Activated T-helper 9 cell treated with anti-CD3 and anti-CD28 coated beads, Interleukin-2, amount 50 U/mL, for 16 hours (primary cell): Measurements from ENCODE around the gene SARM1.

Experiments used
- DNase-seq: peaks from one replicate; pipeline ENCODE4 v3.0.0-alpha.2; 2020; ENCODE audit warnings: low read depth

SARM1 gene

DNA sequence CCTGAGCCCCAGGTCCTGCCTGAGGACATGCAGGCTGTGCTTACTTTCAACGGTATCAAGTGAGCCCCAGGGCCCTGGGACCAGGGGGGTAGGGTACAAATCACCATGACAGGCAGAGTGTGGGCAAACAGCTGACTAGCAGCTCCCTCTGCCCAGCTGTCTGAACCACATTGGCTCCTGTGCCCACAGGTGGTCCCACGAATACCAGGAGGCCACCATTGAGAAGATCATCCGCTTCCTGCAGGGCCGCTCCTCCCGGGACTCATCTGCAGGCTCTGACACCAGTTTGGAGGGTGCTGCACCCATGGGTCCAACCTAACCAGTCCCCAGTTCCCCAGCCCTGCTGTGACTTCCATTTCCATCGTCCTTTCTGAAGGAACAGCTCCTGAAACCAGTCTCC is 24.5 kb downstream of the SARM1 start:
- no peak for DNase-seq

DNA sequence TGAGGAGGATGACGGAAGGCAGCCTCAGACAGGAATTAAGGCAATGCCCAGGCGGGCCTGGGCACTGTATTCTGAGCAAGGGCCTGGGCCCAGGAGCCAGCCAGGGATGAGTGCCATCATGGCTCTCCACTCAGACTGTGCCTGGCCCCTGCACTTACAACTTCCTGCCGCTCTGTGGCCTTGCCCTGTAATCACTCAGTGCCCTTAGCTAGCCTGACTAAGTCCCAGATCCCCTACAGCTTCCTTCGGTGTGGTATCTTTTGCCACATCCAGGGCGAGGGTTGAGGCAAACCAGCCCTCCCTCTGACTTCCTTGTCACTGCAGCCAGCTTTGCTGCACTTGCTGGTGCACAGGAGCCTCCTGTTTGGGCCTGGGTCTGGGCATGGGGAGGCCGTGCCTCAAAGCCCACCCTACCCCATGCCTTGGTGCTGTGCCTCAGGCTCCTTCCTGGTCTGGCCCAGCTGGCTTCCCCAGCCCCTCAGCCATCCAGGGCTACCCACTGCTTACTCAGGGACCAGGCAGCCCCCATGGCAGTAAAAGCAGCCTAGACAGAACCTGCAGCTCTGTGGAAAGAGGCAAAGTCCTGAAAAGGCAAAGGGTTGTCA is 25.2 kb downstream of the SARM1 start:
- DNase-seq: no peak

DNA sequence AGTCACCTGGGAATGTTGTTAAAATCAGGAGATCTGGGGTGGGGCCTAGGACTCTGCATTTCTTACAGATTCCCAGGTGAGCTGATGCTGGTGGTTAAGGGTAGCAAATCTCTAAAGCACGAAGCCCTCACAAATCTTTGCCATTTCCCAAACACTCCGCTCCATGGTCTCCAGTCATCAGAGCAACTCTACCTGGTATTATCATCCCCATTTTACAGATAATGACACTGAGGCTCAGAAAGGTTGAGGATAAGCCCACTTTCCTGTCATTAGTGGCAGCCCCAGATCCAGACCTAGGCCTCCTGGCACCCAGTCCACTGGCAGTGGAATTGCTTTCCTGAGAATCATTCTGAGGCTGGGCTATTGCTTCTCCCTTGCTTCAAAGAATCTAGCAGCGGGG is 25.8 kb downstream of the SARM1 start:
- DNase-seq: no peak

DNA sequence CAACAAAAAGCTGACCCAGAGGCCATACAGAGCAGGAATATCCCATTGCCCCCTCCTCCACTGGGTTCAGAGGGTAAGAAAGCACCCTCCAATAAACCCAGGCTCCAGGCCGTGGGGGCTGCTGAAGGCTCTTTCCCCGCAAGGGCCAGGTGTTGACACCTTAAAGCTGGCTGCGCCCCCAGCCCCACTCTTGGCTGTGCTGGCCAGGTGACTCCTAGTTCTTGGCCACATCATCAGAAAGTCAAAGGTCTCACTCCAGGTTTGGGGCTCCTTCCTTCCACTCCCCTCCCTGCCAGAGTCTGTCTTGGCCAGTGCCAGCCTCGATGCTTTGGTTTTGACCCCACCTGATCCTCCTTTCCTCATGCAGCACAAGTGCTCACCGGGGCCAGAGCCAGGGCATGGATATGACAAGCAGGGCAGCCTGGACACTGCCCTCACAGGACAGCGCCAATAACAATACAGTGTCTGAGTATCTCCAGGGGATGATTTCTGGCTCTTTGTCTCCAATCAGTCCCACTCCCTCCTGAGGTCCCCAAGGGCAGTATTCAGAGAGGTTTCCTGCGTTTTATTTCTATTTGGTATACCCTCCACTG is 26.3 kb downstream of the SARM1 start:
- no peak for DNase-seq

DNA sequence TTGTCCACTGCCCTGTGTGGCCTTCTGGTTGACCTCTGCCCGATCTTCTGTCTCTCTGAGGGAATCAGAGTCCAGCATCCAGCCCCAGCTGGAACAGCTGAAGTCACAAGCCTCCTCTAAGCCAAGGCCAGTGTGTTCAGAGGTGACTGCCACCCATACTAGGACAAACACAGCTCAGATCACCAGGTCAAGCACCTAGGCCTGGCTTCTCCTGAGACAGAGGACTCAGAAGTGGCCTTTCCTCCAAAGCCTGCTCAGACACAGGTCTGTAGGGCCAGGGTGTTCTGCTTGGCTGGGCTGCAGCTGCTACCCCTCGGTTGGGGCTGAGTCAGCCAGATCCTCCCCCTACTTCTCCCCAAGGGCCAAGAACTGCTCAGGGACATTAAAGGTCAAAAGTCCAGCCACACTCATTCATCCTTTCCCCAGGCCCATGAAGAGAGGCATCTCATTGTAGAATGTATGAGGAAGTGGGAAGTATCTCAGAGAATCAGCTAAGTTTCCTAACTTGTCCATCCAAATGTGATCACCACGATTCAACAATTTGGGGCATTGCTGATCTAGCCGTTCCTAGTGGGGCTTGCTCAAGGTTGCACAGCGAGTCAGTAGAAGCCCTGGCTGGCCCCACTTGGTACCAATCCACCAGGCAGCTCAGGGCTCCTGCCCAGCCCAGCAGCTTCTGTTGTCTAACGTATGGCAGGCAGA is 26.9 kb downstream of the SARM1 start:
- no peak for DNase-seq

DNA sequence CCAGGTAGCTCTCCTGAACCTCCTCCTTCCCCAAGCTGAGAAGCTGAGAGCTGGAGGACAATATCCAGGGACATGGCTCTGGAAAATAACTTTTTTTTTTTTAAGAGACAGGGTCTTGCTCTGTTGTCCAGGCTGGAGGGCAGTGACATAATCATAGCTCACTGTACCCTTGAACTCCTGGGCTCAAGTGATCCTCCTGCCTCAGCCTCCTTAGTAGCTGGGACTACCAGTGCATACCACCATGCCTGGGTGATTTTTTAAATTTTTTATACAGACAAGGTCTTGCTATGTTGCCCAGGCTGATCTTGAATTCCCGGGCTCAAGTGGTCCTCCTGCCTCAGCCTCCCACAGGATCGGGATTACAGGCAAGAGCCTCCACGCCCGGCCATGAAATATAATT is 28.3 kb downstream of the SARM1 start:
- no peak for DNase-seq

DNA sequence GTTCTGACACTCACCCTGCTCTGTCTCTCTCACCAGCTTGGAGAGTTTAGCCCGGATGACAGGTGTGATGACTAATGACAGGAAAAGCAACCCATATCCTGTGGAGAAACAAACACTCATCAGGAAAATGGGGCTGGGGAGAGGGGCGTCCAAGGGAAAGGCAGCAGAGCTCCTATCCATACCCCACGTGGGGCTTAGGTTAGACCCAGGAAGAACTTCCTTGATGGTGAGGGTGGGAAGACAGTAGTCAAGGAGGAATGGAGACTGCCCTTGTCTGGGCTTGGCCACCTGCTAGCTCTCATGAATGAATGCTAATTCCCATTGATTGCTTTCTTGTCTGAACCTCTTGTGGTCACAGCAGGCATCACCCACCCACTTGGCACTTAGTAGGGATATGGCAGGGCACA is 30.7 kb downstream of the SARM1 start:
- DNase-seq: no peak

DNA sequence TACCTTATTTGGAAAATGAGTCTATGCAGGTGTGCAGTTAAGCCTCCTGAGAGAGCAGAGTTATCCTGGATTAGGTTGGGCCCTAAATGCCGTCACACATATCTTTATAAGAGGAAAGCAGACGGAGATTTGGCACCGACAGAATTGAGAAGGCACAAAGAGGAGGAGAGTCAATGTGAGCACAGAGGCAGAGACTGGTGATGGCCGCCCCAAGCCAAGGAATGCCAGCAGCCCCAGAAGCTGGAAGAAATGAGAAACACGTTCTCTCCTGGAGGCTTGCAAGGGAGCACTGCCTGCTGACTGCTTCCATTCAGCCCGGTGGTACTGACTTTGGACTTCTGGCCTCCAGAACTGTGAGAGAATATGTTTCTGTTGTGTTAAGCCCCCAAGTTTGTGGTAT is 31.4 kb downstream of the SARM1 start:
- DNase-seq: no peak

DNA sequence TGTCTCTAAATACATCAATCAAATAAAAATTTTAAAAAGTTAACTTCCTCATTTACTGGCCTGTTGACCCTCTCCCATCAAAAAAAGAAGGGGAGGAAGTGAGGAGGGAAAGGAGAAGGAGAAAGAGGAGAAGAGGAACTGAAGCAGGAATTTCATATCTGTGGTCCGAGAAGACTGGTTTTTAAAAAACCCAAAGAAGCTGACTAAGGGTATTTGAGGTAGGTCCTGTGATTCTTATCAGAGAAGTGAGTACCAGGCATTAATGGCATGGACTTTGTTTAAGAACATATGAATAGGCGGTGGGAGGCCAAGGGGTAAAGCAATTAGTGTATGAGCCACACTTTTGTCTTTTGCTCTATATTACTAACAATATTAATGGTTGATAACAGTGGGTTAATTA is 32.5 kb downstream of the SARM1 start:
- no peak for DNase-seq

DNA sequence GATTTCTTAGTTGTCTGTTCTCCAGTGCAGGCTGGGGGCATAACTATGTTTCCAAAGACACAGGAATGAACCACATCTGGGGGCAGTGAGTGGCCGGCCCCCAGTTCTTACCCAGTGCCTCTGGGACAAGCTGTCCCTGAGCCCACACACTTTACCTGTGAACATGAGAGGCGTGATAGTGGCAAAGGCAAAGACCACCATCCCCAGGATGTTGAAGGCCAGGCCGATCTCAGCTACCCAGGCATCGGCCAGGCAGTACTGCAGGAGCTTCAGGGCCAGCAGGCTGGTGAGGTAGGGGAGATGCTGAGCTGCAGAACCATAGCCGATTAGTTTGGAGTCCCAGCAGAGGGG is 32.9 kb downstream of the SARM1 start:
- DNase-seq: no peak

DNA sequence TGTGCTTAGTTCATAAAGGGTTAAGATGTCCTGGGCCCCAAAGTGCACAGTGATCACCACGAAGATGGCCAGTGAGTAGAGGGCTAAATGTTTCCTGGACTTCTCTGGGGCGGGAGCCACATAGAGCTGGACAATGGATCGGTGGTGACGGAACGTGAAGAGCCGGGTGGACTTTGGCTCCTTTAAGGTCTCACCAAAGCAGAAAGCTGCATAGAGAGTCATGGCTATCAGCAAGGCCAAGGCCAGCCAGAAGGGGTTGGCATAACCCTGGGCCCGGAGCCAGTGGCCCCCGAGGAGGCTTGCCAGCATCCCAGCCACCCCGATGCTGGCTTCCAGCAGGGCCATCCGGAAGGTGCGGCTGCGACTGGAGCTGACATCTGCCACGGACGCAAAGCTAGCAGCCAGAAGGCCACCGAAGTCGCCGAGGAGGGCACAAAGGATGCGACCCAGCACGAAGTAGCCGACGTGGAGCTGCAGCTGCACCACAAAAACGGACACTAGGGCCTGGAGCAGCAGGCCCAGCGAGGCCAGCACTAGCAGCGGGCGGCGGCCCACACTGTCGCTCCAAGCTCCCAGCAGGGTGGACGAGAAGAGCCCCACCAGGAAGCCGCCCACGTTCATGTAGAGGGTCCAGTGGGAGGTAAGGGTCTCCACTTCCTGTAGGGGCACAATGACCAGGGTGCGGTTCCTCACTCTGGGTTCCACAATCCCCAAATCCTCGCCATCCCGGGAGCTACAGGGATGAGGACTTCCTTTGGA is 33.5 kb downstream of the SARM1 start:
- DNase-seq: no peak

DNA sequence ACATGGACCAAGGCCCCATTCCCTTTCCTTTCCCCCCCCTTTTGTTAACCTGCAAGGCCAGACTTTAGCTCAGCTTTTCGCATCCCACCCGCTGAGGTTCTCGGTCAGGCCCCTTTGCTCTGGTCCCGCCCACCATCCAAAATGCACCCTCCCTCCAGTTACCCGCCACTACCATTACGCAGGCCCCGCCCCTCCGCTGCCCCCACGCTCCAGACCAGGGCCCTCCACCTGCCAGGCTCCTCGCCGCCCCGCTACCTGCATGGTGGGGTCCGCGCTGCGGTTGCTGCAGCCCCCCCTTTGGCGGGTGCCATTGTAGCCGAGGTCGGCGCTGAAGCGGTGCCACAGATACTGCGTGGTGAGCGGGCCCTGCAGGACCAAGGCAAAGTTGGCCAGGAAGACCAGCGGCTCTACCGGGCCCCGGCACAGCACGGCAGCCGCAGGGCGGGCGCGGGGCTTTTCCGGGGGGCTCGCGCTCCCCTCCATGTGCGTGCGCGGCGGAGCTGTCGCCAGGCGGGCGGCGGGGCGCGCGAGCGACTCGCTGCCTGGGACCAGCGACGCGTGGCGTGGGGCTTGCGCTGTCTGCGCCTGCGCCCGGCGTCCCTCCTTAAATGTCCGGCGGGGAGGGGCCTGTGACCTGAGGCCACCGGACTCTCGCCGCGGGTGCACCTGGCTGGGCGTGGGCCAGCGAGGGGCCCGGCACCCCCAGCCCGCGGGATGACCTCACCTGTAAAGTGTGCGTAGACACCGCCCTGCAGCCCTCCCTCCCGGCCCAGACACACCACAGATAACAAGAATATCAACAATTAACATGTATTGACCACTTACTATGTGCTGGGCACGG is 34.4 kb downstream of the SARM1 start, which contains the start of gene SLC46A1:
Gene SLC46A1, minus strand, starts transcription at position 581 of the 841 bp plus-strand sequence. Its CDS starts 98 bp downstream, at position 483.
- peak; percentile 15 for DNase-seq

DNA sequence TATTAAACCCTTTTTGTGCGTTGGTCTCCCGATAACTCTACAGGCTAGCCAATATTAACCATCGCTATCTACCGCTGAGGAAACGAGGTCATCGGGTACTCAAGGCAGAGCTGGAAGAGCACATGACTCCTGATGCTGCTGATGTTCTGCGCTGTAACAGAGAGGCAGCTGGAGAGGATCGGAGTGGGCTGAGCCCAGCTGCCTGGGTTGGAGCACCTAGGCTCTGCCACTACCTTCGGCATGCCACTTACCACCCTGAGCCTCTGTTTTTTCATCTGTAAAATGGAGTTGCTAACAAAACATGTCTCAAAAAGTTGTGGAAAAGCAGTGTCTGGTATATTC is 35.0 kb downstream of the SARM1 start:
- no peak for DNase-seq

DNA sequence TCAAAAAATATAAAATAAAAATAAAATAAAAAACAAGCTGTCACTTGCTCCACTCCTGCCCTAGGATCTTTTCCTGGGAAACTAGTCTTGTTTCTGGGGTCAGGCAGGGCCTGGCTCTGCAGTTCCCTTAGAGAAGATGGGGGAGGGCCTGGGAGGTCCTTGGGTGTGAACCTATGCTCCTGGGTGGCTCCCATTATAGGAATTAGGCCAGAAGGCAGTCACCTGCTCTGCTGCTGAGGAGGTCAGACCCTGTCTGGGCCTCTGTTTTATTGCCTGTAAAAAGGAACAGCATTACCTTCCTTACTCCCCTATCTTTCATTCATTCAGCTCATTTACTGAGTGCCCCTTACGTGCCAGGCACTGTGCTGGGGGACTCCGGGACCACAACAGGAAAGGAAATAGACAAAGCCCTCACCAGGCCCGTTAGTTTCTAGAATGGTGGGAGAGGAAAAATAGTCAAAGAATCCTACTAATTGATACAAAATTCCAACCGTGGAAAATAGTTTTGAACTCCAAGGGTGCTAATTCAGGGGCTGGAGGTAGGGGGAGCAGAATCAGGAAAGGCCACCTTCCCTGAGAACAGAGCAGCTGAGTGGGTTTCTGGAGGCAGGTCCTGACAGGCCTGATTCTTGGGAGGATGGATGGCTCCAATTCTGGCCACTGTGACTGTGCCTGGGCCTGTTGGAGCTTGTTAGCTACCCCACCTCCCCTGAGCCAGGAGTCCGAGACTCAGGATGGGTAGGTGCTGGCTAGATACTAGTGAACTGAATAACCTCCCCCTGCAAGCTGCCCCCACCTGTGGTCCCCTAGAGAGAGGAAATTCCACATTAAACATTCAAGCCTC is 35.9 kb downstream of the SARM1 start:
- DNase-seq: no peak

DNA sequence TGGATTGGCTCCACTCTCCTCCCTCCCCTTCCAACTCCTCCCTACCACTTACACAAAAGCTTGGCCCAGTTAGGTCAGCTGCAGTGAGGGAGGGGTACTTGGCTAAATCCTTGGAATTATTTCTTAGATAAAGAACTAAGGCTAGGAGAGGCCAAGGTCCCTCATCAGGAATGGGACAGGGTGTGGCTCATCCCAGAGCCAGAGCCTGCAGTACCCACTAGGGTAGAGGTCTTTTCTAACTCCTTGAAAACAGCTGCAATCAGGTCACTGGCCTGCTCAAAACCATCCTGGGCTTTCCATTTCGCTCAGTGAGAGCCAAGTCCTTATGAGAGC is 36.4 kb downstream of the SARM1 start:
- DNase-seq: no peak

DNA sequence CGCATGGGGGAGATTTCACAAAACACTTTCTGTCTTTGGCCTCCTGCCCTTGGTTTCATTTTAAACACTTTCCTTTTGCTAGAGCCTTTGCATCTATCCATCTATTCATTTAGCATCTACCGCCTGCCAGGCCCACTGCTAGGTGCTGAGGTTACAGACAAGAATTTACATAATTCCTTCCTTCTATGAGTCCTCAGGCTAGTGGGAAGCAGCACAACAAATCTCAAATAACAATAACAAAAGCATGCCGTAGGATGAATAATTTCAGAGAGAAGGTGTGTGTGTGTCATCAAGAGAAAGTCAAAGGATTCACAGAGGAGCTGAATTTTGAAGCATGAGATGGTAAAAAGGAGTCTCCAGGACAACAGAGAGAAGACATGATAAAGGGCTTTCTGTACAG is 40.6 kb downstream of the SARM1 start:
- no peak for DNase-seq

DNA sequence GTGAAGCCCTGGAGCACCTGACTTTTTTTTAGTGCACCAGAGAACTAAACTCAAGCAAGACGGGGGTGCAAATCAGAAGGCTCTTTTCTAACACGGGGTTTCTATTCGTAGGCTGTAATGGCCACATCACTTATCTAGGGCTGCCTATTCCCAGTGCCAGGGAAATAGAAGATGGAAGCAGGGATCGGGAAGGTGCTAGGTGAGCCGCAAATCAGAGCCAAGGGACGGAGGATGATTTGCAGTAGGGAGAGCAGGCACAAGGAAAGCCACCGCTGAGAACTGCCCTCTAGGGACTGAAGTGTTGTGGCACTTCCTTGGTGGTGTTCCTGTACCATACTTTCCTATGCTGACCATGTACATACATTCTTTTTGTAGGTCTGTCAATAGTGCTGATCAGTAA is 42.3 kb downstream of the SARM1 start:
- DNase-seq: no peak

DNA sequence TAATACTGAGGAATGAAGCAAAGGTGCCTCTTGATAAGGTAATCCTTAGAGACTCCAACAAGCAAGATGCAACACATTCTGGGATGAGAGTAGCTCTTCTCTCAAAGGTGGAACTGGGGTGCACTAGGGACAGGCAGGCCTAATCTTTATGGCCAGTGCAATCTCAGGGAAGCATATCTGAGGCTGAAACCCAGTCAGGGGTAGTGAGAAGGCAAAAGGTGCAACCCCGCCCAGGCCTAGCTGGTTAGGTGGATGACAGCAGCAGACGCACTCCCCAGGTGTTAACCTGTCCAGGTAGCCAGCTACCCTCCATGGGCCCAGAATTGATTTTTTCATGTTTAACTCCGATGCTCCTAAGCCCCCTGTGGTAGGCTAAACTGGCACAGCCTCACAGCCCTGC is 44.4 kb downstream of the SARM1 start:
- DNase-seq: no peak

DNA sequence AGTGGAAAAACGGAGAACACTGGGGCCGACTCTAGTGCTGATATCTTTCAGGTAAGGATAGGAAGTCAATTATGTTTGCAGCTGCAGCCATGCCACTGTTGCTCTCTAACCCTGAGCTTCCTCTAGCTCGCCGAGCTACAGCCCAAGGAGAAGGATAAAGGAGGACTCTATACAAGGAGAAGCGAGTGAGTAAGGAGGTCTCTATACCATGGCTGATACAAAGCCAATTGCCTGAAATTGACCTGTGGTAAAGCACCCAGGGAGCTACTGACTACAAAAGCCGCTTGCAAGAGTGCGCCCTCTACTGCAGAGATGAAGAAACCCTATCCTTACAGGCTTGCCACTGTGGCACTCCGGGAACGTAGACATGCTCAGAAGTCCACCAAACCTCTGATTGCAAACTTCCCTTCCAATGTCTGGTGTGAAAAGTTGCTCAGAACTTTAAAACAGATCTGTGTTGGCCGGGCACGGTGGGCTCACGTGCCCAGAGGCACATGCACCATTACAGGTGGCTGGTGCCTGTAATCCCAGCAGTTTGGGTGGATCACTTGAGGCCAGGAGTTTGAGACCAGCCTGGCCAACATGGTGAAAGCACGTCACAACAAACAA is 45.3 kb downstream of the SARM1 start:
- no peak for DNase-seq

DNA sequence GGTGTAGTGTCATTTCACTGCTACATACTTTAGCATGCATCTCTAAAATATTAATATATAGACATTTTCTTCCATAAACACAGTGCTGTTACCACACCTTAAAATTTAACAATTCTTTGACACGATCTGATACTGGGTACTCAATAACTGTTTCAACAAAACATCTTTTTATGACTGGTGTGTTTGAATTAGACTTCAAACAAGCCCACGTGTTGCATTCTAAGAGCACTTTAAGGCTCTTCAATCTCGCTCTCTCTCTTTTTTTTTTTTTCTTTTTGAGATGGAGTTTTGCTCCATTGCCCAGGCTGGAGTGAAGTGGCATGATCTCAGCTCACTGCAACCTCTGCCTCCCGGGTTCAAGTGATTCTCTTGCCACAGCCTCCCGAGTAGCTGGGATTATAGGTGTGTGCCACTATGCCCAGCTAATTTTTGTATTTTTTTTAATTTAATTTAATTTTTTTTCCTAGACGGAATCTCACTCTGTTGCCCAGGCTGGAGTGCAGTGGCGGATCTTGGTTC is 50.4 kb downstream of the SARM1 start:
- no peak for DNase-seq

DNA sequence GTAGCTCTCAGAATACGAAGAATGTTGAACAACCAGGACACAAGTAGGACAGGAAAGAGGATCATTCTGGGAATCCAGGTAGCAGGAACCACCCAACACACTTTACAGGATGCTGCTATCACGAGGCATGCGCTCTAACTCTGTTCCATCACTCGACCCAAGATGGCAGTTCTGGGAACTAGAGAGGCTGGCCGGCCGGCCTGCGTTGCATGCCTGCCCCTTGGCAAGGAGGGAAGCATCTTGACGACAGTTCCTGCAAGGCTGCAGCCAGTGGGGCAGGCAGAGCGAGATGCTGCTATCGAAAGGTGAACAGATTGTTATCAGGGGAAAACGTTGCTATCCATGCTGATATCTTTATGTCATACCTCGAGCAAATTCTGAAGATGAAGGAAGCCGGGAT is 53.7 kb downstream of the SARM1 start:
- DNase-seq: no peak
